ENCODE data around the gene CMTM5. TPM values are rescaled to one million over a fixed set of nuclear protein-coding genes. Genes with fewer than 3 reads are reported as not detected.

The CMTM5 gene, protein sequence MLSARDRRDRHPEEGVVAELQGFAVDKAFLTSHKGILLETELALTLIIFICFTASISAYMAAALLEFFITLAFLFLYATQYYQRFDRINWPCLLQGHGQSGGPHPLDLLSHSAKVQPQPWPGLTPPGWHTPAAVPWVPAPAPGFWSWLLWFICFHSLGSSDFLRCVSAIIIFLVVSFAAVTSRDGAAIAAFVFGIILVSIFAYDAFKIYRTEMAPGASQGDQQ
- not detected in 2 replicates for total RNA-seq

DNA sequence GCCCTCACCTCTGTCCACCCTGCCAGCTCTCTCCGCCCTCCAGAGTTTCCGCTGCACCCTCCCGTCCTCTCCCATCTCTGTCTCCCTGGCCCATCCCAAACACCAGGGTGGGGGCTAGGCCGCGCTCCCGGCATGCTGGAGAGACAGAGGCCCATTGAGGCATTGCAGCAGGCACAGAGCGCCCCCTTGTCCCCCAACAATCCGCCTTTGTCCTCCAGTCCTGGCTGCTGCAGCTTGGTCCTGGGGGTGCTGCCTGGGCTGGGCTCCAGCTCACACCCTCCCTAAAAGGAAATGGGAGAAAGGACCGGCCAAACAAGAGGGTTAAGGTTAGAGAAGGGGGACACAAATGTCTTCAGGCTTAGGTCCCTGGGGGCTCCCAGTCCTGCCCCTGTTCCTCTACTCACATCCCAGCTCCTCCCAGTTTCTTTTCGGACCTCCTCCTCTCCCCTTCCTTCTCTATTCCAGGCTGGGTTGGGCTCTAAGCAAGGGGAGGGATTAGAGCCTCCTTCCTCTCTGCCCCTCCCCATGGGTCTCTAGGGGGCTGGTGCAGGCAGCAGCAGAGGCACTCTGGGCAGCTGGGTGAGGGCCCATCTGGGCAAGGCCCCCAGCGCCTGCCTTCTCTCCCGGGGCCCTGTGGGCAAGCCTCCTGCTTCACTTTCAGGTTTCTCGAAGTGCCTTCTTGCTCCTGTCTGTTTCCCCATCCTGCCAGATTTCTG lies at the start of gene CMTM5:
Gene CMTM5 (plus strand): TSS at position 565 of the 716 bp plus-strand sequence. CDS start 206 bp downstream, outside the sequence.
- DNase-seq (ENCODE audit: low read depth): no peak

DNA sequence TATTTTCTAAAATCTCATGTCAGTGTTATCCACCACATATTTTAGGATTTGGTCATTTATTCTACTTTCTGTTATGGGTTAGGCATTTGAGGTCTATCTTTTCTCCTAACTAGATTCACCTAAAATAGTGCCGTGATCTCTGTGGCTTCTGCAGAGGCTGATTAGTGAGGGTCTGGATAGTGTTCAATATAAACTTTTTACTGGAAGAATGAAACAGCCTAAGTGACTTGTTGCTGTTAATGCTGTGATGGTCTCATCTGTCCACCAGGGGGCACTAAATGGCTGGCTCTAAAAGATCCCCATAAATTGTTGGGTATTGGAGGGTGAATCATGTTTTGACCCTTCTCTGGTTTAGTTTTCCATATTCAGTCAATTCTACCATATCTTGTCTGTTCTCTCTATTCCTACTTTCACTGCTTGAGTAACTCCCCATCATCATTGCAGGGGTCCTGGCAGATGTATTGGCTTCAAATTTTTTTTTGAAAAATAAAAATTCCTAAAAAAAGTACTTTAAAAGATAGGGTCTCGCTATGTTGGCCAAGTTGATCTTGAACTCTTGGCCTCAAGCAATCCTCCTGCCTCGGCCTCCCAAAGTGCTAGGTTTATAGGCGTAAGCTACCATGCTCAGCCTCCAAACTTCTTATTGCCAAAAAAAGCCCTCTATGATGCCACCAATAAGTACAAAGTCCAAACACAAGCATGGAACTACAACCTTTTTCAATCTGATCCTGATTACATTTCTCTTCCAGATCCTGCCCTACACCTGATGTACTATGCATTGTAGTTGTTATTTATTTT lies 48.7 kb upstream of the CMTM5 start:
- peak; percentile 79 for DNase-seq (ENCODE audit: low read depth)

DNA sequence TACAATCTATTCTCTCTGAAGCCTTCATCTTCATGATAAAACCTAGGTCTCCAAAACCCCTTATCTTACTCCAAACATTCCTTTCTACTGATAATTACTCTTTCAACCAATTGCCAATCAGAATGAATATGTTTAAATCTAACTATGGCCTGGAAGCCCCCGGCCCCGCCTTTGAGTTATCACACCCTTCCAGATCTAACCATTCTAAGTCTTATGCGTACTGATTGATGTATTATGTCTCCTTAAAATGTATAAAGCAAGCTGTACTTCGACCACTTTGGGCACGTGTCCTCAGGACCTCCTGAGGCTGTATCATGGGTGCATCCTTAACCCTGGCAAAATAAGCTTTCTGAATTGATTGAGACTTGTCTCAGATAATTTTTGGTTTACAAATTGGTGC lies 41.2 kb upstream of the CMTM5 start:
- DNase-seq (ENCODE audit: low read depth): no peak

DNA sequence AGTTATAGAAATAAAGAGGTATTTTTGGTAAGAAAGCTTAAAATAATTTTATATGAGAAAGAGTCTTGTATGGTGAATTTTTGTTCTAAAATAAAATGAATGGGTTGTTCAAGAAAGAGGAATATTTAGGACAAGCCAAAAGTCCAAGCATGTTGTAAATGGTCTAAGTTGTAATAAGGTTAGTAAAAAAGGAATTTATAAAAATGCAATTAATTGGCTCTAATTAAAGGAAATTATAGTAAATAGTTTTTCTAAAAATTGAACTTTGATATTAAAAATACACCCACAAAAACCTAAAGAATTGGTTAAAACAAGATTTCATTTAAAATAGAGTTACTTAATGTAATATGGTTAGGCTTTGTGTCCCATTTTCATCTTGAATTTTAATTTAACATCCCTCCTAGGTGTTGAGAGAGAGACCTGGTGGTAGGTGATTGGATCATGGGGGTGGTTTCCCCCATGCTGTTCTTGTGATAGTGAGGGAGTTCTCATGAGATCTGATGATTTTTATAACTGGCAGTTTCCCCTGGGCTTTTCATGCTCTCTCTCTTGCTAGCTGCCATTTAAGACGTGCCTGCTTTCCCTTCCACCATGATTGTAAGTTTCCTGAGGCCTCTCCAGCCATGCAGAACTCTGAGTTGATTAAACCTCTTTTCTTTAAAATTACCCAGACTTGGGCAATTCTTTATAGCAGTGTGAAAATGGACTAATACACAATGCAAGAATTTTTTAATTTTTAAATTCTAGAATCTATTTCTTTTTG lies 37.2 kb upstream of the CMTM5 start:
- no peak for DNase-seq (ENCODE audit: low read depth)

DNA sequence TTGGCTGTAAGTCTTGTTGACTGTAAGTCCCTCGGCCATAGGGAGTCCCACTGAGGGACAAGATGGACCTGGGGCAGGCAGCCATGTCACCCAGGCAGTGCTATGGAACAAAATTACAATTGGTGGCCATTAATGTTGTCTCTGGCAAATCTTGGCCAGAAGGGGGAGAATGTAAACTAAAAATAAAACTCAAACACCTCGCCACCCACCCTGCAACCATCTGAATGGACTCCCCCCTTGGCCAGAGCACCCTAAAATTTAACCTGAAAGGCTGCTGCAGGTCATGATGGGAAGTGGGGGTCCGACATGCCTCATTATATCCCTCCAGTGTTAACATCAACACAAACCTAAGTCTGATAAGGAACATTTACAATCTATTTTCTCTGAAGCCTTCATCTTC lies 32.4 kb upstream of the CMTM5 start:
- DNase-seq (ENCODE audit: low read depth): no peak

DNA sequence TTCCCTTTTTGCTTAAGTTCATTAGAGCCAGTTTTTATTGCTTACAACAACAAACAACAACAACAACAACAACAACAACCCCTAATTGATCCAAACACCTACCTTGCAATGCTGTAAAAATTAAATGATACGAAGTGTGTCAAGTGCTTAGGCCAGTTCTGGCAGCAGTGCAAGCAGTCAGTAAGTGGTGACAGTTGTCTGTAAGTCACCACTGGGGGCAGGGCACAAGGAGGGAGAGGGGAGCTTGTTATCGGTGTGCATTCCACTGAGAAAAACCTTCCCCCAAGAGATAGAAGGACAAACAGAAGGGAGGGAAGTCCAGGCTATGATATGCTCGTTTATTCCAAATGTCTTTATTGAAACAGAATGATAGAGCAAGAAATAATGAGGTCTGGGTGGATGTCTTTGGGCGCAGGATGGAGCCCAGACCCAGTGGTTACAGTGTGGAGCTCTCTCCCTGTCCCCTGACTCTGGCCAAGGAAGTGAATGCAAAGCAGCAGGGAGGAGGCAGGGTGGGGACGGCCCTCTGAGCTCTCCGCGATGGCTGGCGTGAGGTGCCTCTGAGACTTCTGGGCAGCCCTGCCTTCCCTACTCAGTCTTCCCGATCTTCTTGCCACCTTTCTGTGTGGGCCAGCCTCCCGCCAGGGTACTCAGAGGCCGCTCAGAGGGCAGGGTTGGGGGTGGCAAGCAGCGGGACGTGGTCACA lies 30.7 kb upstream of the CMTM5 start:
- no peak for DNase-seq (ENCODE audit: low read depth)

DNA sequence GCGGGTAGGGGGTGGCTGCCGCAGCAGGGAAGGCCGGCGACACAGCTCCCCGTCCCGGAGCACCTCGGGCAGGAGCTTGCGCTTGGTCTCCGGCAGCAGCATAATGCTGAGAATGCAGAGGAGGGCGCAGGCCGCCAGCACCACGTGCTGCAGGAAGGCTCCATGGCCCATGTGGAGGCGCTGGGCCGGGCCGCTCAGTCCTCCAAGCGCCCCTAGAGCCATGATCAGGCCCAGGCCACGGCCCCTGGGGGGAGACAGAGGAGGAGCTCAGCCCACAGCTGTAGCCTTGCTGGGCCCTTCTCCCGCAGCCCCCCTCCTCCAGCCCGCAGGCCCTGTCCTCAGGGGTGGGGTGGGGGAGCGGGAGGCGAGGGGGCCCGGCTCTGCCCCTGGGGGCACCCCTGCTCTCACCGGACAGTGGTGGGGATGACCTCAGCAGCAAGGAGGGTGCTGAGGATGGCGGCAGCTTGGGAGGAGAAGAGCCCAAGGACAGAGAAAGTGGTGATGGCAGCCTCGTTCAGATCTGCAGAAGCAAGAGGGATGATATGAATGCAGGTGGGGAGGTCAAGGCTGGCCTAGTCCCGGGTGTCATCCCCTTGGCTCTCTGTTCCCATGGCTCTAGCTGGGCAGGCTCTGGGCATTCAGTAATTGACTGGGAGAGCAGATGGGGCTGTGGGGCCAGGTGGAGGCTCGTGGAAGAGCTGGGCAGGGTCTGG lies 30.0 kb upstream of the CMTM5 start:
- DNase-seq (ENCODE audit: low read depth): no peak

DNA sequence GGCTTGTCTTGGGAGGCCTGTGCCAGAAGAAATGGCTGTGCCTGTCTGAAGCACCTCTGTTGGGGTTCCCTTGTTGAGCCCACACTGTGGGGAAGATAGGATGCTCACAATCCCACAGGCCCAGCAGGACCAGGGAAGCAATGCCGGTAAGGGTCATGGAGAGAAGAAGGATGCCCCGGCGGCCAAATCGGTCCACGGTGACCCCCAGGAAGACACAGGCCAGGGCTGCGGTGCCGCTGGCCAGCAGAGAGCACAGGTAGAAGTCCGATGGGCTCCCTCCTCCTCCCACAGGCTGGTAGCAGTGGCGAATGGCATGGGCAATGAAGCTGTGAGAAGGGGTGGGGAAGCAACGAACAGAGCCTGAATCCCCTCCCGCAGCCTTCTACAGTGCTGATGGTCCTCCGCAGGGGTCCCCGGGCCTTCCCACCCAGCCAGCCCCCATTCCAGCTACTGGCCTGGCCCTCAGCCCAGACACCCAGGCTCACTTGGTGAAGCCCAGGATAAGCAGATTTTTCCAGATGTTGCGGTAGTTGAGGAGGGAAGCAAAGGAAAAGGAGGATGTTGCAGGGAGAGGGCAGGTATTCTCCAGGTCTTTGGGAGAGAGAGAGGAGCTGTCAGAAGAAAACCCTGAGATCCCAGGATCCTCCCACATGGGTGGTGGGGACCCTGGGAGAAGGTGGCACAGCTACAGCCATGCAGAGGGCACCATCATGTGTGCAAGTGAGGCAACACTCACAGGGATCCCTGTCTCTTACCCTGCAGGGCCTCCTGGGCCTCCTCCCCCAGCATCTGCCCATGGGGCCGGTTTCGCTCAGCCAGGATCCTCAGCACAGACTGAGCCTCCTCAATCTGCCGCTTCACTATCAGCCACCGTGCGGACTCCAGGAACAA lies 29.2 kb upstream of the CMTM5 start:
- no peak for DNase-seq (ENCODE audit: low read depth)

DNA sequence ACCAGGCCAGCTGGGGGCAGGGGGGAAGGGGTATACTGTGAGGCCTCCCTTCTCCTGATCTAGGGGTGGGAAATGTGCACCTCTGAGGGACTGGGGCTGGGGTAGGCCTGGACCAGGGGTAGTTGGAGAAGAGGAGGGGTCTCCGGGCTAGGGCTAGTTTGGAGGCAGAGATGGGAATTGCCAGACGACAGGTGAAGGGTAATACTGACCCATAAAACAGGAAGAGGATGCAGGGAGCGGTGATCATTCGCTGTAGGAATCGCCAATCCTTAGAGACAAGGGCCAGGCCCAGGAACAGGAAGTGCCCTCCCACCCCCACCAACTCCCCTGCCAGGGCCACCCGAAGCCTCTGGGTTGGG lies 28.6 kb upstream of the CMTM5 start:
- DNase-seq (ENCODE audit: low read depth): no peak

DNA sequence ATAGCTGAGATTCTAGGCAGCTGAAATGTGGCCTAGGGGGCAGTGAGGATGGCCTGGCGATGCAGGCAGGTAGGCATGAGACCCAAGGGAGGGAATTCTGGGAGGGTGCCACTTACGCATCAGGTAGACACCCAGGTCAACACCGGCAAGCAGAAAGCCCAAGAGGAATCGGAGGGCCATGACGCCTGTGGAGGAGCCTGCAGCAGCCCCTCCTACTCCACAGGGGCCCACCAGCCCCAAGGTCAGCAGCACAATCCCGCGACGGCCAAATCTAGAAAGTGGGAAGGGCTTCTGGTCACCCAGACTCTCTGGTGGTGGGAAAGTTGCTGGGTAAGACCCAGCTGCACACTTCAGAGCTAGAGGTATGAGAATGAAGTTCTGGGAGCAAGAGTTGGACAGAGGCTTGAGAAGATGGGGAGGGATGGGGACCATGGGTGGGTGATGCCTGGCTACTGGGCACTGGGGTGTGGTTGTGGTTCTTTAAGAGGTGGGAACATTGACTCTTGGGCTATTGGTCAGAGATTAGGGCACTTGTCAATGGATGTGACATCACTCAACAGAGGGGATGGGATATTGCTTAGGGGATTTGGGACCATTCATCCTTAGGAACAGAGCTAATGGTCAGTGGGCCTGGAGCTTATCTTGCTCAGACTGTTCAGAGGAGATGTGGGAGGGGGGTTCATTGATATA lies 27.5 kb upstream of the CMTM5 start:
- no peak for DNase-seq (ENCODE audit: low read depth)

DNA sequence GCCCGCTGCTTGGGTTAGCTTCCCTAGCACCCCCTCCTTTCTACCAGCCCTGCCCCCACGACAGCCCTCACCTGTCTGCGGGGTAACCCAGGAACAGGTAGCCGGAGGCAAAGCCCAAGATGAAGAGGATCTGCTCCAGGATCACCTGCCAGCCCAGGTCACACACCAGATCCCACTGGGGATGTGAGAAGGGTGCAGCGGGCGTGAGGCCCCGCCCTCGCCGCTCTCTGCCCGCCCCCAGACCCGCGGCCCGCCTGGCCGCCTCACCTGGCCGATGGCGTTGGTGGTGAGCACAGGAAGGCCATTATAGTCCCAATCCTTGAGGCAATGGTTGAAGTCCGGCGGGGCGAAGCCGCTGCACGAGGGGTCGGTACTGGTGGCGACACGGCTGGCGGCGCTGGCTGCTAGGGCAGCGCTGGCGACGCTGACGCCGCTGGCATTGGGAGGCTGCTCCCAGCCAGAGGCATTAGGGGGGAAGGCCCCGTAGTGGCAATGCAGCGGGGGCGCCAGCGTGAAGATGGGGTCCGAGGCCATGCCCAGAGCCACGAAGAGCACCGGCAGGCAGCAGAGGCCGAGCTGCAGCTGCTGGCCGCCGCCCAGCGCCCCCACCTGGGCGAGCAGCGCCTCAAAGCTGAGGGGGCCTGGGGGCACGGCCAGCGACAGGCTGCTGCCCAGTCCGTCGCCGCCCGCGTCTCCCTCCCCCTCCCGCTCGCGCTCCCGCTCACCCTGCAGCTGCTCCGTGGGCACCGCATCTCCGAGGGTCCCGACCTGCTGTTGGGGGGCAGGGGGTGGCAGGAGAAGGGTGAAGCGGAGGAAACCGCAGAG lies 25.0 kb upstream of the CMTM5 start:
- DNase-seq (ENCODE audit: low read depth): no peak

DNA sequence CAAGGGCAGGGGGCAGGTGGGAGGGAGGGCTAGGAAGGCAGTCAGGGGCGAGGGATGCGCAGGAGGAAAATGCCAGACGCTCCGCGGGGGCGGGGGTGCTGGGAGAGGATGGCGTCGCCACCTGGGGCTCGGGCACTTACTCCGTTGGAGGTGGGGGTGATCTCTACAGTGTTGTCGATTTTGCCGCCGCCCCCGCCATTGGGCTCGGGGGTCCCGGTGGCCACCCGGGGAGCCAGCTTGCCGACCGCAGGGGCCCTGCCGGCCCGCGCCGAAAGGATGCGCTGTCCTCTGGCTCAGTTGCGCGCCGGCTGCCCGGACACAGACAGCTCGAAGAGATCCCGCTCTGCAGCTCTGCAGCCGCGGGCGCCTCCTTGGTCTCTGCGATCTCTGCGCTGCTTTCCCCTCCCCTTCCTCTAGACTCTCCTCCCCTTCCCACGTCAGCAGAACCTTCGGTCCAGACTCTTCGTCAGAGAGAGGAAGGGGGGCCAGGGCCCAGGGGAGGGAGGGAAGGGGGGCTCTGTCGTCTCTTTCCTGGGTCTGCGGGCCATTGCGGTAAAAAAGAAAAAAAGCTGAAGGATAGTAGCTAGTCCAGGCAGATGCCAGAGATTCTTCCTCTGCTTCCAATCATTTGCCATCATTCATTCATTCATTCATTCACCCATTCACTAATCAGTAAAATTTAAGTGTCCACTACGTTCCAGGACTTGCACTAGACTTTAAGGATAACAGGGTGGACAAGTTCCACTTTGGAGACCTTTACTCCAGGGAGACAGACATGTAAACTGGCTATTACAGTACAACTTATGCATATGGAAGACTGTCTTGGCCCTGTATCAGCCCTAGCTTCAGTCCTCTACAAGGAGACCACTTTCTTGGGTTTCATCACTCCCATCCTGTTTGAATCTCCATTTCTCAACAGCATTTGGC lies 24.1 kb upstream of the CMTM5 start, which contains the start of gene SLC22A17:
Gene SLC22A17 (minus strand): TSS at position 382 of the 927 bp plus-strand sequence.
- peak; percentile 56 for DNase-seq (ENCODE audit: low read depth)

DNA sequence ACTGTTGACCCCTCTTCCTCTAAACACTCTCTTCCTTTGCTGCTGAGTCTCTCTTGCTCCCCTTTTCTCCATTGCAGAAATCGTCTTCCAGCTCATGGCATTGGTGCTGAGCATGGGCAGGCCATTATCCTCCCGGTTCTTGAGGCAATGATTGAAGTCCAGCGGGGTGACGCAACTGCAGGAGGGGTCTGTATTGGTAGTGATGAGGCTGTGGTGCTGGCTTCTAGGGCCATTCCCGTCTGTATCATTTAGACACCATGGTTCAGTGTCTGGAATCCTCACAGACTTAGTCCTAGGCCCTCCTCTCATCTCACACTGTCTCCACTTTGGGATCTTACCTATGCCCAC lies 23.4 kb upstream of the CMTM5 start:
- no peak for DNase-seq (ENCODE audit: low read depth)

DNA sequence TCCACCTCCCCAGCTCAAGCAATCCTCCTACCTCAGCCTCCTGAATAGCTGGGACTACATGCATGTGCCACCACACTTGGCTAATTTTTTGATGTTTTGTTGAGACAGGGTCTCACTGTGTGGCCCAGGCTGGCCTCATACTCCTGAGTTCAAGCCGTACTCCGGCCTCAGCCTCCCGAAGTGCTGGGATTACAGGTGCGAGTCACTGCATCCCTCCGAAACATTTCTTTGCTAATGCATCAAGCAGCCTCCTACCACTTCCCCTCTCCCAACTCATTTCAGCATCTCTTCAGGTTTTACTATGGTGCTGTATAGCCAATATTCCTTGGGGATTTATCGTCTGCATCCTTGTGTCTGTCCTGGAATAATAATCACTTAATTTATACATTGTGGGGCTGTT lies 21.9 kb upstream of the CMTM5 start:
- DNase-seq (ENCODE audit: low read depth): no peak

DNA sequence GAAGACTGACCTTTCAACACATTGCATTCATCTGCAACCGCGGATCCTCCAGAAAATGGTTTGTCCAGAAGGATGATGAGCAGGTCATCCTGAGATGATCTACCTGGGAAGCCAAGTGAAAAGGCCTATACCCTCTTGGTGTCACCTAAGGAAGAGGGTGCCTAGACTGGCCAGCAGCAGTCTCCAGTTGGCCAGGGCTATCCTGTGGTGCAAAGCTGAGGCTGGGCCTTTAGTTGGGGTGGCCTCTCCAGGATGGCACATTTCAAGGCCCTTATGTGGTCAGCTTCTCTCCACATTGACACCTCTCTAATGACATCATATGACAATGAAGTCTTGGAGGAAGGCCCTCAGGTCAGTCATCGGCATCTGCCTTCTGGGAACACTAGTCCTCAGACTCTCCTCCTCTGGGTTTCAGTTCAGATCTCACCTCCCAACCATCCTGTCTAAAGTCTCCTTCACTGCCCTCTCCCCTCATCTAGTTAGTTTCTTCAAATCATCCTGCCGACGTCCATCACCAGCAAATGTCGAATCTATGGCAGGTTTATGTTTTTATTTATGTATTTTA lies 20.9 kb upstream of the CMTM5 start:
- DNase-seq (ENCODE audit: low read depth): no peak

DNA sequence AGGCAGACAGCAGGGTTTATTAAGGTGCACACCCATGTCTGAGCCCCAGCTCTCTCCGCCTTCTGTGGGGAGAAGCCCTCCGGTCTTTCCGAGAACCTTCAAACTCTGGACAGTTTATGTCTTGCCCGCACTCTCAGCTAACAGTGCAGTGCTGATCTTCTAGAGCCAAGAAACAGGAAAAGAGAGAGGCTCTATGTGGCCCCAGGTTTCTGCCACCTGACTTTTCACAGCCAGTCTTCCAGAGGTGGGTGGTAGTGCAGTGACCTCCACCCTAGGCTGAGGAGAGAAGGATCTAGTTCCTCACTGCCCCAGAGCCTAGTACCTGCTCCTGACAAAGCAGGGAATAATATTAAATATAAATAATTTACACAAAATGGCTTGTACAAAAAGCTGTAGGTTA lies 20.2 kb upstream of the CMTM5 start:
- no peak for DNase-seq (ENCODE audit: low read depth)

DNA sequence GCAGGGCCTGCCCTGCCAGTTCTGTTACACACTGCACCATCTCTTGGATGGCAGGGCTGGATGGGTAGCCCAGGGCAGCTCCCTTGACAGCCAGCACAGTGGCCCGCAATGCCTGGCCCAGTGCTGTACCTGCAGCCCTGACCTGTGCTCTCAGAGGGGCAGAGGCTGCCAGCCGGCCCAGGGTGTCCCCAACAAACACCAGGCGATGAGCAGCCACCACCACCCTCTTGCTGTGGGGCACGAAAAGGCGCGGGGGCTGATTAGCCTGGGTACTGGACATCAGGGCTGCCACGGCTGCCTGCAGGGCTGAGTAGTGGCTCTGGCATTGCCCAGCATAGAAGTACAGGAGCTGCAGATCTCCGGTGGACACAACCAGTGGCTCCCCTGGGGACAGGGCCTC lies 19.6 kb upstream of the CMTM5 start:
- no peak for DNase-seq (ENCODE audit: low read depth)

All from renal cortical epithelial cell (primary cell).